ENCODE data around the gene DNAI1.

GRCh38 chr9:34568774-34569173, 110.2 kb downstream of the DNAI1 start:
- no peak for TF ChIP-seq POLR2A (IDR thresholded peaks at IDR 0.05)
- no peak for TF ChIP-seq CTCF (IDR thresholded peaks at IDR 0.05 in 8 of 11, conservative IDR thresholded peaks at IDR 0.05 in 3 of 11)
- no peak for TF ChIP-seq POLR2AphosphoS5 (IDR thresholded peaks at IDR 0.05)
